ENCODE results near the gene MRGPRF.
"Not testable (repeated sequence)": the region's sequence is repeated elsewhere in the genome, so short reads cannot be mapped to it uniquely, and the experiment has no call there.

Gene MRGPRF

GRCh38 chr11:69000831-69001242, 12.2 kb downstream of the MRGPRF start:
- TF ChIP-seq, protein P1, sequence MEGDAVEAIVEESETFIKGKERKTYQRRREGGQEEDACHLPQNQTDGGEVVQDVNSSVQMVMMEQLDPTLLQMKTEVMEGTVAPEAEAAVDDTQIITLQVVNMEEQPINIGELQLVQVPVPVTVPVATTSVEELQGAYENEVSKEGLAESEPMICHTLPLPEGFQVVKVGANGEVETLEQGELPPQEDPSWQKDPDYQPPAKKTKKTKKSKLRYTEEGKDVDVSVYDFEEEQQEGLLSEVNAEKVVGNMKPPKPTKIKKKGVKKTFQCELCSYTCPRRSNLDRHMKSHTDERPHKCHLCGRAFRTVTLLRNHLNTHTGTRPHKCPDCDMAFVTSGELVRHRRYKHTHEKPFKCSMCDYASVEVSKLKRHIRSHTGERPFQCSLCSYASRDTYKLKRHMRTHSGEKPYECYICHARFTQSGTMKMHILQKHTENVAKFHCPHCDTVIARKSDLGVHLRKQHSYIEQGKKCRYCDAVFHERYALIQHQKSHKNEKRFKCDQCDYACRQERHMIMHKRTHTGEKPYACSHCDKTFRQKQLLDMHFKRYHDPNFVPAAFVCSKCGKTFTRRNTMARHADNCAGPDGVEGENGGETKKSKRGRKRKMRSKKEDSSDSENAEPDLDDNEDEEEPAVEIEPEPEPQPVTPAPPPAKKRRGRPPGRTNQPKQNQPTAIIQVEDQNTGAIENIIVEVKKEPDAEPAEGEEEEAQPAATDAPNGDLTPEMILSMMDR (IDR thresholded peaks at IDR 0.05; ENCODE audit: extremely low read depth, insufficient read depth, missing control alignments) = no peak
- no peak for DNase-seq (ENCODE audit: low spot score)
- in situ Hi-C loops (cut with MboI; ENCODE audit: low pct_unique_long_range_greater_than_20kb, low sequenced_read_pairs, unreplicated experiment) = no loop called here

- TF ChIP-seq, protein P1 (IDR thresholded peaks at IDR 0.05; ENCODE audit: extremely low read depth, insufficient read depth, missing control alignments) = no peak
- in situ Hi-C loops (cut with MboI; ENCODE audit: low pct_unique_long_range_greater_than_20kb, low sequenced_read_pairs, unreplicated experiment) = no loop called here
- DNase-seq (ENCODE audit: low spot score) = no peak
These were observed 12.7 kb downstream of the MRGPRF start for GRCh38 chr11:69000391-69000790.

DNA sequence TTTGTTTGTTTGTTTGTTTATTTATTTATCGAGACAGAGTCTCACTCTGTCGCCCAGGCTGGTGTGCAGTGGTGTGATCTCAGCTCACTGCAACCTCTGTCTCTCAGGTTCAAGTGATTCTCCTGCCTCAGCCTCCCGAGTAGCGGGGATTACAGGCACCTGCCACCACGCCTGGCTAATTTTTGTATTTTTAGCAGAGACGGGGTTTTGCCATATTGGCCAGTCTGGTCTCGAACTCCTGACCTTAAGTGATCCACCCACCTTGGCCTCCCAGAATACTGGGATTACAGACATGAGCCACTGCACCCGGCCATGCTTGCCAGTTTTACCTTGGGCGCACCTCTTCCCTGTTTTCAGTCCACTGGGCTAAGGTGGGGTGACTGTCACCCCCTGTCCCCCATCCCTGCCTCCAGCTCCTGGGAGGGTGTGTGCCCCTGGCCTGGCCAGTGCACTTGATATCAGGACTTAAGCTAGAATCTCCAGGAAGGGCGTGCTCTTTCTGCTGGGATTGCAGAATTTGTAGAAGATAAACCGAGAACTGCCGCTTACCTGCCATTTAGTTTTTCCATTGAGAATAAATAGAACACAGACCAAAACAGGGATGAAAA, 13.2 kb downstream of the MRGPRF start:
- in situ Hi-C loops (cut with MboI; ENCODE audit: low pct_unique_long_range_greater_than_20kb, low sequenced_read_pairs, unreplicated experiment); DNase-seq (ENCODE audit: low spot score): not testable (repeated sequence)

DNA sequence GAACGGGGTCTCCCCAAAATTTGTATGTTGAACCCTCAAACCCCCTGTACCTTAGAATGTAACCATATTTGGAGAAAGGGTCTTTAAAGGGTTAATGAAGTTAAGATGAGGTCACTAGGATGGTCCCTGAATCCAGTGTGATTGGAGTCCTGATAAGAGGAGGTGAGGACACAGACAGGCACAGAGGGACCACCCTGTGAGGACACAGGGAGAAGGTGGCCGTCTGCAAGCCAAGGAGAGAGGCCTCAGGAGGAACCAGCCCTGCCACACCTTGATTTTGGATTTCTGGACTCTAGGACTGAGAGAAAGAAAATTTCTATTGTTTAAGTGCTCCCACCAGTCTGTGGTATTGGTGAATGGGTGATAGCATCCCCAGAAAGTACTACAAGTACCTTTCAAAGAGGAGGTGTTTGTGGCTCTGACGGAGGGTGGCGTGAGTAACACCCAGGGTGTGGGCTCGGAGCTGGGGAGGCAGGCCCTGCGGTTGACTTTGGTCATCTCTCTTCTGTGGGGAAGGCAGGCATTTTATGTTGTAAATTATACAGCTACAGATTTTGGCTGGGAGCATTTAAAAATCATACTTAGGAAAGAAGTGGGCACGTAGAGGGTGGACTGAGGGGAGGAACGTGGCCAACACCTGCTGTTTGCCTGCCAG, 13.8 kb downstream of the MRGPRF start:
- in situ Hi-C loops (cut with MboI; ENCODE audit: low pct_unique_long_range_greater_than_20kb, low sequenced_read_pairs, unreplicated experiment) = no loop called here
- TF ChIP-seq, protein P1 (IDR thresholded peaks at IDR 0.05; ENCODE audit: extremely low read depth, insufficient read depth, missing control alignments) = no peak
- DNase-seq (ENCODE audit: low spot score) = no peak

GRCh38 chr11:68998390-68998911, 14.6 kb downstream of the MRGPRF start:
- in situ Hi-C loops (cut with MboI; ENCODE audit: low pct_unique_long_range_greater_than_20kb, low sequenced_read_pairs, unreplicated experiment) = no loop called here
- TF ChIP-seq, protein P1 (IDR thresholded peaks at IDR 0.05; ENCODE audit: extremely low read depth, insufficient read depth, missing control alignments) = no peak
- DNase-seq (ENCODE audit: low spot score) = no peak

- TF ChIP-seq, protein P1 (IDR thresholded peaks at IDR 0.05; ENCODE audit: extremely low read depth, insufficient read depth, missing control alignments) = no peak
- in situ Hi-C loops (cut with MboI; ENCODE audit: low pct_unique_long_range_greater_than_20kb, low sequenced_read_pairs, unreplicated experiment) = no loop called here
- no peak for DNase-seq (ENCODE audit: low spot score)
These were observed 15.1 kb downstream of the MRGPRF start for GRCh38 chr11:68997995-68998348.
